ENCODE results near the gene CCDC184.
"Not testable (repeated sequence)": the region's sequence is repeated elsewhere in the genome, so short reads cannot be mapped to it uniquely, and the experiment has no call there.

Gene CCDC184

GRCh38 chr12:48183091-48183875 lies at the start of gene CCDC184:
TSS of gene CCDC184 (plus strand) at chr12:48183644. CDS start at chr12:48184123, 479 bp downstream.
- DNase-seq: peak; percentile 92

- DNase-seq: no peak
These were observed 48.4 kb upstream of the CCDC184 start for GRCh38 chr12:48135027-48135426.

GRCh38 chr12:48142818-48143674 lies 40.4 kb upstream of the CCDC184 start:
- DNase-seq: no peak

GRCh38 chr12:48143898-48144297 lies 39.5 kb upstream of the CCDC184 start:
- no peak for DNase-seq

- no peak for DNase-seq
These were observed 37.5 kb upstream of the CCDC184 start for GRCh38 chr12:48145981-48146380.

- DNase-seq: no peak
These were observed 32.2 kb upstream of the CCDC184 start for GRCh38 chr12:48151103-48151771.

- not testable (repeated sequence) for DNase-seq
These were observed 27.7 kb upstream of the CCDC184 start for GRCh38 chr12:48155786-48156185.

- DNase-seq: no peak
These were observed 26.8 kb upstream of the CCDC184 start for GRCh38 chr12:48156652-48157017.

GRCh38 chr12:48157018-48157888 lies 26.2 kb upstream of the CCDC184 start, which contains the start of gene ASB8:
TSS of gene ASB8 (minus strand) at chr12:48157515. CDS start at chr12:48153496, 4,019 bp downstream.
- peak; percentile 99 for DNase-seq

- DNase-seq: no peak
These were observed 25.5 kb upstream of the CCDC184 start for GRCh38 chr12:48157889-48158370.

GRCh38 chr12:48160046-48160445 lies 23.4 kb upstream of the CCDC184 start:
- no peak for DNase-seq

- no peak for DNase-seq
These were observed 22.6 kb upstream of the CCDC184 start for GRCh38 chr12:48160807-48161206.

- no peak for DNase-seq
These were observed 20.2 kb upstream of the CCDC184 start for GRCh38 chr12:48163150-48163747.

- DNase-seq: no peak
These were observed 19.0 kb upstream of the CCDC184 start for GRCh38 chr12:48164451-48164850.

GRCh38 chr12:48165089-48165981 lies 18.1 kb upstream of the CCDC184 start:
- DNase-seq: peak; percentile 62

- DNase-seq: no peak
These were observed 14.4 kb upstream of the CCDC184 start for GRCh38 chr12:48169011-48169410.

GRCh38 chr12:48175613-48176416 lies 7.6 kb upstream of the CCDC184 start:
- no peak for DNase-seq

GRCh38 chr12:48176417-48176751 lies 7.1 kb upstream of the CCDC184 start:
- DNase-seq: no peak

- no peak for DNase-seq
These were observed 5.5 kb upstream of the CCDC184 start for GRCh38 chr12:48177982-48178381.

GRCh38 chr12:48179466-48179865 lies 4.0 kb upstream of the CCDC184 start:
- DNase-seq: no peak
